ENCODE data around the gene ECHDC3. TPM values are rescaled to one million over a fixed set of nuclear protein-coding genes. Genes with fewer than 3 reads are reported as not detected.

Gene ECHDC3
- total and polyA plus RNA-seq, 2 of the 8 experiments (the other 6 are each of a cell fraction or from before 2014, with no cell fraction given): 15.6 to 19.9 TPM

DNA sequence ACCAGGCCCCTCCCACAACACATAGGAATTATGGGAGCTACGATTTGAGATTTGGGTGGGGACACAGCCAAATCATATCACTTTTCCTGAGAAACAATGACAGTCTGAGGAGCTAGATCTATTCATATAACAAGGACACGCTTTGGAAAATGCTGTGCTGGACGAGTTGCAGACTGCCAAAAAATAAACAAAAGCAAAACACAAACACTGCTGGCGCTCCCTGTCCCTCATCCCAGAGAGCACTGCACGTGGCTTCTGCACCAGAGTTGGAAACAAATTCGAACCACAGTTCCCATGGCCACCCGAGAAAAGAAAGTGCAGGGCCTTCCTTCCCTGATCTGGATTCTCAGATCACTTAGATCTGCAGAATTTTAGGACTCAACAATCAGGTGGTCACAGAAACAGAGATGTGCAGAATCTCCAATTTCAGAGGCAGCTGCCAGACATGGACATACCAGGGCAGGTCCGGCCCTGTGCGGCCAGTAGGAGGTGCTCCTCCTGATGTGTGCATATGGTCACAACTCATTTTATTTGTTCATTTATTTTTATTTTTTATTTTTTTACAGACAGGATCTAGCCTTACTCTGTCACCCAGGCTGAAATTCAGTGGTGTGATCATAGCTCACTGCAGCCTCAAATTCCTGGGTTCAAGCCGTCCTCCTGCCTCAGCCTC is 35.2 kb upstream of the ECHDC3 start:
- Histone ChIP-seq H3K79me1 (ENCODE audit: low read depth, low read length) (no peaks in the 10 kb centered on the region), H3K79me2 (ENCODE audit: control insufficient read depth in 1 of 2, insufficient read depth in 2 of 2, low read length in 2 of 2) (no peaks in the 10 kb centered on the region), H3K23me2 (ENCODE audit: low read depth, low read length) (no peaks in the 10 kb centered on the region), H2BK12ac (ENCODE audit: low read depth, low read length) (no peak overlapping the region), H2AK5ac (ENCODE audit: low read depth, low read length) (no peak overlapping the region), H3K9me3 (ENCODE audit: insufficient read depth in 2 of 2, low read depth in 1 of 2, low read length in 1 of 2) (no peaks in the 10 kb centered on the region), H2BK120ac (replicated peaks; ENCODE audit: low read depth, low read length) (no peak overlapping the region), H4K5ac (ENCODE audit: insufficient read length, low read depth, low read length) (no peak overlapping the region), H4K20me1 (replicated peaks in 1 of 2; ENCODE audit: control insufficient read depth in 1 of 2, insufficient read depth in 2 of 2, low read length in 2 of 2) (no peaks in the 10 kb centered on the region), H2BK5ac (ENCODE audit: low read depth, low read length) (no peak overlapping the region), H2AFZ (ENCODE audit: low read length) (no peak overlapping the region), H3K4me3 (ENCODE audit: extremely low read depth in 1 of 4, insufficient read depth in 2 of 4, low read depth in 3 of 4, low read length in 4 of 4) (no peak overlapping the region), H3K27ac (ENCODE audit: low read depth, low read length) (no peak overlapping the region), H3K4me2 (ENCODE audit: insufficient read depth in 1 of 2, low read depth in 2 of 2, low read length in 2 of 2) (no peak overlapping the region), H3K4ac (replicated peaks; ENCODE audit: insufficient read length, low read depth, low read length) (no peak overlapping the region), H4K8ac (ENCODE audit: extremely low read depth, insufficient read depth, low read length) (no peak overlapping the region), H3K23ac (ENCODE audit: insufficient read length) (no peak overlapping the region), H3K27me3 (replicated peaks in 1 of 4; ENCODE audit: control insufficient read depth in 3 of 4, extremely low read depth in 1 of 4, insufficient read depth in 3 of 4, low read length in 3 of 4) (no peaks in the 10 kb centered on the region), H3K9ac (replicated peaks in 1 of 4; ENCODE audit: extremely low read depth in 1 of 4, low read depth in 3 of 4, low read length in 3 of 4) (no peak overlapping the region), H3K14ac (ENCODE audit: insufficient read length) (no peak overlapping the region), H3K18ac (ENCODE audit: extremely low read depth, low read length) (no peak overlapping the region), H2BK20ac (ENCODE audit: low read length) (no peak overlapping the region), H3K56ac (replicated peaks; ENCODE audit: insufficient read length, low read depth, low read length) (no peak overlapping the region), H2BK15ac (ENCODE audit: low read length) (no peak overlapping the region), H3K36me3 (ENCODE audit: control insufficient read depth in 2 of 4, insufficient read depth in 4 of 4, low read length in 3 of 4) (no peaks in the 10 kb centered on the region), H3K4me1 (replicated peaks in 1 of 4; ENCODE audit: control insufficient read depth in 3 of 4, insufficient read depth in 4 of 4, low read length in 3 of 4) (peaks cover 0 to 2% (median 0%) of the 10 kb centered on the region in 4 experiments; a peak in 1 of 7 replicates), H4K91ac (replicated peaks; ENCODE audit: insufficient read length, low read length) (no peak overlapping the region)
- DNase-seq (ENCODE audit: low read depth in 1 of 2, low spot score in 2 of 2) (no peak), FAIRE-seq (no peak)
- ChIA-PET POLR2A (ENCODE audit: partially characterized antibody) (no interaction called here), CTCF (ENCODE audit: partially characterized antibody) (interaction anchor here (0.6 to 1.8 kb wide), 10 partner anchors 10 to 255 kb away, joined by 3 to 6 read pairs (median 3); no protein-coding TSS in a partner anchor)
- 92% methylated on average over 10 of the region's 10 CpGs; no CpG with 5 or more reads in 1 of the 2 experiments for WGBS, 2 experiments (ENCODE audit: extremely low coverage in 1 of 2, insufficient coverage in 1 of 2, insufficient read length in 1 of 2, insufficient replicate concordance in 2 of 2, low coverage in 1 of 2, low lambda C conversion rate in 2 of 2, missing lambda C conversion rate in 1 of 2)
- TF ChIP-seq CBX5 (IDR thresholded peaks at IDR 0.05; ENCODE audit: low read depth, low read length): no peak
- TF ChIP-seq CTCF (IDR thresholded peaks at IDR 0.05; ENCODE audit: control extremely low read depth in 1 of 3, insufficient read depth in 1 of 3, low read depth in 1 of 3, low read length in 3 of 3): peak; percentile 26 to 68 (median 42); a peak in 3 of 4 replicates

Measured in H1 (cell line).